CD4-positive, alpha-beta T cell treated with Interleukin-2 at 100 ng/mL for 4 hours (primary cell): ENCODE data around the gene ZMYM4.
"Not testable (repeated sequence)": the region's sequence is repeated elsewhere in the genome, so short reads cannot be mapped to it uniquely, and the experiment has no call there.

Source experiments
- DNase-seq: peaks from one replicate; pipeline ENCODE4 v3.0.0-alpha.2; 2020; ENCODE audit warnings: low spot score

Gene ZMYM4

DNA sequence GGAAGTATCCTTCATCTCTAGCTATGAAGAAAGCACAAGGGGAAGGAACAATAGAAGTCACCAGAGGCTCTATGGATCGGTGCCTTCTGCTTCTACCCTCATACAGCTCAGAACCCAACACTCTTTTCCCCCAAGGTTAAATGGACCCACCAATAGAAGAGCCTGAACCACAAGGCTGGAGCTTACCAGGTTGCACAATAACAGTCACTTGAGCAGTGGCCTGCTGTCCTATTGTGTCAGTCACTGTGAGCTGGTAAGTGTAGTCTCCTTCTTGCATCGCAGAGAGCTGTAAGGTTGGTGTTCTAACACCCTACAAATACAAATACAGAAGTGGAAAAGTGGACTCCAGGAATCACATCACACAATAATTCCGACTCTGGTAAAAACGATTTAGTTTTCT, 185.7 kb downstream of the ZMYM4 start:
- DNase-seq, result no peak

DNA sequence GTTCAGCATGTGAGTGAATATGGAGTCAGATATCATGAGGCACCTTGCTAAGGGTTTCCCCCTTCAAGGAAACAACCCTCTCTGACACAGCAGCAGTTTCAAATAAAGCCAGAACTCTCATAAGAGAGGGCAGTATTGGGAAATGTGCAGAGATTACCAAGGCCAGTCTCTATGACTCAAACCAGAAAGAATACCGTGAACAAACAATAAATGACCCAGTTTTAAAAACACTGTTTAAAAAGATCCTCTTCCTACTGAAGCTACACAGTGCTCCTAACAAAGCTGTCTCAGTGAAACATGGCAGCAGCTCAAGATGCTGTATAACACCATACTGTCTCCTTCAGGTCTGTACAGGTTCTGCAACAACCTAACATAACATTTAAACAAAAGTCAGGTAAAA, 186.1 kb downstream of the ZMYM4 start:
- no peak for DNase-seq

DNA sequence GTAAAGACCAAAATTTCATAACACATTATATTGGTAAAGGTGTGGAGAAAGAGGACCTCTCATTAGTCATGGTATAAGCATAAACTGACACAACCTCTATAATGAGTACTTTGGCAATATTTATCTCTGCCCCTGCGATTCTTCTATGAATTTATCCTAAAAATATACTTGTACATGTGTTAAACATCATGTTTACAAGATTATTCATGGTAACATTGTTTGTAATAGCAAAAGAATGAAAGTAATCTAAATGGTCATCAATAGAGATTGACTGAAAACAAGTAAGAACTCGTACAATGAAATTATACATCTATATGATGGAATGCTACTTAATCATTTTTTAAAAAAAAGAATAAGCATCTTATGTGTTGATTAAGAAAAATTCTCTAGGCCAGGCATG, 192.3 kb downstream of the ZMYM4 start:
- no peak for DNase-seq

DNA sequence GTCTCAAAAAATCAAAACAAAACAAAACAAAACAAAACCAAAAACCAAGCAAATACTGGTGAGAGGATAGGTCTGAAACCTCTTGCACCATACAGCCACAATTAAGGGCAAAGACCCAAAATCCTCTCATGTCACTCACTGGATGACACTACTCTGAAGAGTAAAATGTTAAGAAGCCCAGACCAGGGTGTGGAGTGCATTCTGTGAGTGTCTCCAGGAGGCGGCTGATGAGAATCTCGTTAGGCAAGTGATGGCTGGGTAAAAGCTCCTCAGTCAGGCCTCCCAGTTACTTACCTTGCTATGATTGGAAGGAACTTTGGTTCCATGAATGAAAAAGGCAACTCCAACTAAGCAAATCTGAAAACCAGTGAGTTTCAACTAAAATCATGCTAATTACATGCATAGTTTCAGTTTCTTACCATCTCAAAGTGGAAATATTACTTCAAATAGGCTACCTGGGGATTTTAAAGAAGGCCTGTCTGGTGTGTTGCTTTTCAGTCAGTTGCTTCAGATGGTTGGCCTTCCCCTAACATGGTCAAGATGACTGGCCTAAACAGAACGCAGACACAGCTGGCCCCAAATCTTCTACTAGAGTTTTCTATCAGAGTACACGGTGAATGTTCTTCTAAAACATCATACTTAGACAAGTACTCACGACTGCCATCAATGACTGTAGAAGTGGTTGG, 193.6 kb downstream of the ZMYM4 start:
- no peak for DNase-seq

DNA sequence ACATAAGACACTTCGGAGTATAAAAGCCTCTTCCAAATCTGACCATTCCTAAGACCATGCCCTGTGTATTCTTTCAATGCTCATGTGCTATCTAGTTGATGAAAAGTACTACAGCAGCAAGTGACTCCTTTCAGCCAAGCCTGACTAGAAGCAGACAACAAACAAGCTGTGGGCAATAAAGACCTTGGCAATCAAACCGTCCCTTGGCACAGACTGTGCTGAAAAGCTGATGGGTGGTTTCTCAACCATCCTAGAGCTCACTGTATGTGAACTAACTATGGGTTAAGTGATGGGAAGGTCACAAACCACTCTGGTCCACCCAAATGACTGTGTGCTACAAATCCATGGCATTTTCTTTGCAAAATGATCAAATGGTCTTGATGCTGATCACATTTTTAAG, 194.7 kb downstream of the ZMYM4 start:
- no peak for DNase-seq

DNA sequence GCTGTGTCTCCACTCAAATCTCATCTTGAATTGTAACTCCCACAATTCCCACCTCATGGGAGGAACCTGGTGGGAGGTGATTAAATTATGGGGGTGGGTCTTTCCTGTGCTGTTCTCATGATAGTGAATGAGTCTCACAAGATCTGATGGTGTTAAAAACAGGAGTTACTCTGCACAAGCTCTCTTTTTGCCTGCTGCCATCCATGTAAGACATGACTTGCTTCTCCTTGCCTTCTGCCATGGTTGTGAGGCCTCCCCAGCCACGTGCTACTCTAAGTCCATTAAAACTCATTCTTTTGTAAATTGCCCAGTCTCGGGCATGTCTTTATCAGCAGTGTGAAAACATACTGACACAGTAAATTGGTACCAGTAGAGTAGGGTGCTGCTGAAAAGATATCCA, 195.2 kb downstream of the ZMYM4 start:
- not testable (repeated sequence) for DNase-seq

DNA sequence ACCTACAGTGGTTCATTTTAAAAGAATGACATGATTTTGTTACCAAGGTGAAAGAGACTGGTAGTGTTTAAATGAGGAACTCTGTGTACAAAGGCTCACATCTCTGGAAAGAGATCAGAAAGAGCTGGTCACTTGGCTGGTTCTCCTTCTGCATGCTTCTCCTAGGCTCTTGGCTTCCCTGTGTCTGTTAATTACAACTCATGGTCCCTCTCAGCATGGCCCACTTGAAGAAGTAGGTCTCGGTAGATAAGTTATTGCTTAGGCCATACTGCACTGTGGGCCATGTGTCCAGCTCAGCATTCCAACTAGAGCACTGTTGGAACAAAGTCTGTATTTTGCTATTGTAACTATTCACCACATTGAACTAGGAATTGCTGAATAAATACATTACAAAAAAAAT, 197.6 kb downstream of the ZMYM4 start:
- no peak for DNase-seq

DNA sequence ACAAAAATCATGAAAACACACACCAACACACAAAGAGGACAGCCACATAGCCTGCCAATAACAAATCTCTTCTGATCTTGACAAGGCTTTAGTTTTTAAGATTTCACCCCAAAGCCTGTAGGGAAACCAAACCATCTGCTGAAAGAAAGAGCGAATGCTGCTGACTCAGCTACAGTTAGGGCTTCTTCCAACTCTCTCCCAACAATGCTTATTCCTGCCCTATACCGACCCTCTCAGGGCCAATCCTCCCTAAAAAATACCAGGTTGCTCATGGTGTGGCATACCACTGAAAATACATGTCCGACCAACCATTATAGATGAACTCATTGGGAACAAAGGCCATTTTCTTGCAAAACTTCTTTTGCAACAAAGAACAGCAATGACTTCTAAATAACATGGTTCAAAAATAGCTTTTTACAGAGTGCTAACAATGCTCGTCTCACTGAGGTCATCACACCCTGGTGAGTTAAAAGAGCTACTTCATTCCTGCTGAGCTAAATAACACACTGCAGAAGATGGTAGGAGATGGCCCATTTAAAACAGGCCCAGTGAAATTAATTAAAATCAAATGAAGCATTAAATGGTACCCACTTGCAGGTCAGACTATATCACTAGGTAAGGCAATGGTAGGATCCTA, 202.6 kb downstream of the ZMYM4 start:
- no peak for DNase-seq
